Neural crest cell (in vitro differentiated cells): Measurements from ENCODE around the gene NAV1. TPM values are rescaled to one million over a fixed set of nuclear protein-coding genes. Genes with fewer than 3 reads are reported as not detected.

Source experiments
- DNase-seq: peaks from one replicate; pipeline ENCODE4 v3.0.0; 2021; ENCODE audit warnings: low read depth, mixed read lengths, low spot score
- H3K27ac Mint-ChIP-seq: one replicate; pipeline ENCODE4 v1.8.0; 2021; ENCODE audit warnings: mild to moderate bottlenecking, mixed read lengths; ENCODE audit not compliant: unreplicated experiment
- H3K27me3 Mint-ChIP-seq: 2 replicates; pipeline ENCODE4 v1.8.0; 2021; ENCODE audit warnings: low read depth, mild to moderate bottlenecking, mixed read lengths
- H3K36me3 Mint-ChIP-seq: 2 replicates; pipeline ENCODE4 v1.8.0; 2021; ENCODE audit warnings: low read depth, mild to moderate bottlenecking, mixed read lengths
- H3K4me1 Mint-ChIP-seq: 2 replicates; pipeline ENCODE4 v1.8.0; 2021; ENCODE audit warnings: mixed read lengths
- H3K4me3 Mint-ChIP-seq: one replicate; pipeline ENCODE4 v1.8.0; 2021; ENCODE audit warnings: mild to moderate bottlenecking, mixed read lengths
- H3K9me3 Mint-ChIP-seq: 2 replicates; pipeline ENCODE4 v1.8.0; 2021; ENCODE audit warnings: mixed read lengths
- CTCF ChIP-seq: fragments of 200-600 bp; sonication (generic); conservative IDR thresholded peaks from 2 replicates; pipeline ENCODE4 v1.5.0; 2021; ENCODE audit warnings: antibody characterized with exemption, mild to moderate bottlenecking
- total RNA-seq: library from RNA; stranded (reverse); gene quantifications from 2 replicates; pipeline ENCODE4 v1.2.1, GENCODE V29; 2021

Gene NAV1
- total RNA-seq, 1 donor from 2014 or later, result 47.3 TPM

- no peak for TF ChIP-seq CTCF
- H3K9me3 Mint-ChIP-seq, result no peaks in the 10 kb centered on the region
- H3K36me3 Mint-ChIP-seq, result no peaks in the 10 kb centered on the region
- peak overlapping the region; percentile 33 for H3K4me3 Mint-ChIP-seq
- no peak overlapping the region for H3K27ac Mint-ChIP-seq
- peaks cover 31% of the 10 kb centered on the region for H3K4me1 Mint-ChIP-seq
- peaks cover 90% of the 10 kb centered on the region for H3K27me3 Mint-ChIP-seq
- no peak for DNase-seq
Measured at GRCh38 chr1:201537467-201537866, 1.5 kb upstream of the NAV1 start.

GRCh38 chr1:201537891-201538611, 876 bp upstream of the NAV1 start:
- Mint-ChIP-seq H3K27me3 (peaks cover 92% of the 10 kb centered on the region), H3K4me1 (peaks cover 26% of the 10 kb centered on the region), H3K27ac (no peak overlapping the region), H3K9me3 (no peaks in the 10 kb centered on the region), H3K4me3 (peak overlapping the region; percentile 83), H3K36me3 (no peaks in the 10 kb centered on the region)
- DNase-seq, result no peak
- no peak for TF ChIP-seq CTCF

GRCh38 chr1:201539561-201540431, 869 bp downstream of the NAV1 start:
- no peaks in the 10 kb centered on the region for H3K9me3 Mint-ChIP-seq
- DNase-seq, result peak; percentile 32
- no peak for TF ChIP-seq CTCF
- H3K4me1 Mint-ChIP-seq, result peaks cover 26% of the 10 kb centered on the region
- H3K36me3 Mint-ChIP-seq, result no peaks in the 10 kb centered on the region
- peaks cover 92% of the 10 kb centered on the region for H3K27me3 Mint-ChIP-seq
- H3K27ac Mint-ChIP-seq, result no peak overlapping the region
- peak overlapping the region; percentile 89 for H3K4me3 Mint-ChIP-seq

GRCh38 chr1:201540846-201541735, 2.2 kb downstream of the NAV1 start:
- no peak for DNase-seq
- Mint-ChIP-seq H3K9me3 (no peaks in the 10 kb centered on the region), H3K27me3 (peaks cover 88% of the 10 kb centered on the region), H3K36me3 (no peaks in the 10 kb centered on the region), H3K4me3 (peak overlapping the region; percentile 89), H3K4me1 (peaks cover 26% of the 10 kb centered on the region), H3K27ac (no peak overlapping the region)
- no peak for TF ChIP-seq CTCF

- H3K4me1 Mint-ChIP-seq, result peaks cover 26% of the 10 kb centered on the region
- DNase-seq, result no peak
- peak overlapping the region; percentile 25 for H3K4me3 Mint-ChIP-seq
- no peaks in the 10 kb centered on the region for H3K36me3 Mint-ChIP-seq
- TF ChIP-seq CTCF, result no peak
- peaks cover 81% of the 10 kb centered on the region for H3K27me3 Mint-ChIP-seq
- H3K9me3 Mint-ChIP-seq, result no peaks in the 10 kb centered on the region
- no peak overlapping the region for H3K27ac Mint-ChIP-seq
Measured at GRCh38 chr1:201542309-201543035, 3.5 kb downstream of the NAV1 start.
